ENCODE results near the gene ID3.
A peak's percentile ranks its signal among the peaks of the same experiment; 100 is the strongest.
"Not testable (repeated sequence)": the region's sequence is repeated elsewhere in the genome, so short reads cannot be mapped to it uniquely, and the experiment has no call there.

The ID3 gene

DNA sequence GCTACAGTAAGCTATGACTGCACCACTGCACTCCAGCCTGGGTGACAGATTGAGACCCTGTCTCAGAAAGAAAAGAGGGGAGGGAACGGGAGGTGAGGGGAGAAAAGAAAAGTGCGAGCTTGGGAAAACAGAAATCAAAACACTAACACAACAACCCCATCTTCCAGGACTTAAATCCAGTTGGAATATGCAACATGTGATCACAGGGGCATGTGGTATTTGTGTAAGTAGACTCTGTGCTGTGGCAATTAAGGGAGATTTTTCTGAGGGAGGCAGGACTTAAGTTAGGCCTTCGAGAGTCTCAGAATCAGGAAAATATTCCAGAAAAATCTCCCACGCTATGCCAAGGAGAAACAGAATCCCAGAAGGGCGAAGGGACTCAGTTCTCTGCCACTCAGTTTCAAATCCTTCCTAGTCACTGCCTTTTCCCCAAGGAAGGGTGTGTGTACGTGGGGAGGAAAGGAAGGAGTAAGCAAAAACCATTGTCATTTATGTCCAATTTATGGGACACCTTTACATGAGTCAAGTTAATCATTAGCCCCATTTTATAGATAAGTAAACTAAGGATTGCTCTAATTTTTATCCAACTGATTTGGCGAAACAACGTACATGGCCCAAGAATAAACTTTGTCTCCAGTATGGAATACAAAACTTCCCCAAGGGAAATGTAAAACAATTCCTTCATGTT lies 12.3 kb downstream of the ID3 start:
- no peak for DNase-seq

GRCh38 chr1:23545851-23546250 lies 13.4 kb downstream of the ID3 start:
- no peak for DNase-seq

DNA sequence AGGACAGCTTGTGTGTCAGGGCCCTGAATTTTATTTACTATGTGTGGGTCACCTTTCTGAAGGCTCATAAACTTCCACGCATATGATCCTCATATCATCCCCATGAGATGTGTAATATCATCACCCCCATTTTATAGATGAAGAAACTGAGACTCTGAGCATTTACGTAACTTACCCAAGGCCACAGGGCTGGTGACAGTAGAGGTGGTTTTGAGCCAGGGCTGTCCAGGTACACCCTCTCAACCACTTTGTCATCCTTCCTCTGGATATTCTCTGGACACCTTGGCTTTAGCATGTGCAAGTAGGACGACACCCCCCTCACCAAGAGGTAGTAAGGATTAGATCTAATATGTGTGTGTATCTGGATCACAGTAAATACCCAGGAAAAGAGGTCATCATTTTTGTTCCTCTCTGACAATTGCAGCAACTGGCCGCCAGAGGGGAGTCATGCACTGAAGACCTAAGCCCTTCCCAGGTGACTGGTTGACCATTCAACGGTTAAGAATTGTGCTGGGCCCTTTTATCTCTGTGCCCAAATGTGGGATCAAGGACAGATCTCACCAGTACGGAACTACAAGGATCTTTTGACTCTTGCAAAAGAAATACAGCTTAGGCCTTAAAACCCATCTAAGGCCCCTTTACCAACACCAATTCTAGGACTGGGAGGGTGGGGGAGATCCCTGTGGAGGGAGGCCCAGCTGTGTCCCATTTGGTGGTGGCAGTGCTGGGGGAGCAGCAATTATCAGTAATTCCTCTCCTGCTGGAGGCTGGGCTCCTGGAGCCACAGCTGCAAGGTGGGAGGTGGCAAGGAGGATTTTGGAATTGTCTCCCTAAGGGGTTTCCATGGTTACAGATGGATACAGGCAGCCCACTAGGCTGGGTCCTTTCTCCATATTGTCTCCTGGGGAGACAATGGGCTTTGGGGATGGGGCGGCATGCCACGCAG lies 14.6 kb downstream of the ID3 start:
- peak; percentile 50 to 88 for DNase-seq

- DNase-seq = no peak
Measured at GRCh38 chr1:23543707-23544443, 15.4 kb downstream of the ID3 start.

- not testable (repeated sequence) for DNase-seq
Measured at GRCh38 chr1:23542940-23543339, 16.4 kb downstream of the ID3 start.

DNA sequence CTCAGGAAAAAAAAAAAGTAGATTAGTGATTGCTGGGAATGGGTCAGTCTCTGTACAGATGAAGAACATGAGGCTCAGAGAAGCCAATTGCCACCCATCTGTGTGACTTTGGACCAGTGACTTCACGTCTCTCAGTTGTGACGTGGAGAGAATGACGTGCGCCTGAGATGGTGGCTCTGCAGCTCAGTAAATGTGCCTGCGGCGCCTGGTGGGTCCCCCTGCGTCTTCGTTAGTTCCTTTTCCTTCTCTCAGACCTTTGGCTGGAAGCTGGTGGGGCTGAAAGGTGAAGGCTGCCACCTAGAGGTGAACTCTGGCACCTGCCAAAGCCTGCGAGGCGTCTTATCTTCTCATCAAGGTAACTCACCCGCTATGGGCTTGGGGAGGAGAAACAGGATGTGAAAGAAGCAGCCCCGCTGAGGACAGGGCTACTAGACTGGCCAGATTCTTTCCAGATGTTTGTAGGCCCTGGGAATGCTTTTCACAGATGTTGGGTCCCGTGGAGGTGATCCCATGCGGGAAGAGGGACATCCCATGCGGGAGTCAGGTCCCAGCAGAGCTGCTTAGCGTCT lies 19.5 kb downstream of the ID3 start:
- peak; percentile 78 to 97 for DNase-seq

GRCh38 chr1:23537296-23537973 lies 21.9 kb downstream of the ID3 start:
- DNase-seq = peak; percentile 57 to 65

DNA sequence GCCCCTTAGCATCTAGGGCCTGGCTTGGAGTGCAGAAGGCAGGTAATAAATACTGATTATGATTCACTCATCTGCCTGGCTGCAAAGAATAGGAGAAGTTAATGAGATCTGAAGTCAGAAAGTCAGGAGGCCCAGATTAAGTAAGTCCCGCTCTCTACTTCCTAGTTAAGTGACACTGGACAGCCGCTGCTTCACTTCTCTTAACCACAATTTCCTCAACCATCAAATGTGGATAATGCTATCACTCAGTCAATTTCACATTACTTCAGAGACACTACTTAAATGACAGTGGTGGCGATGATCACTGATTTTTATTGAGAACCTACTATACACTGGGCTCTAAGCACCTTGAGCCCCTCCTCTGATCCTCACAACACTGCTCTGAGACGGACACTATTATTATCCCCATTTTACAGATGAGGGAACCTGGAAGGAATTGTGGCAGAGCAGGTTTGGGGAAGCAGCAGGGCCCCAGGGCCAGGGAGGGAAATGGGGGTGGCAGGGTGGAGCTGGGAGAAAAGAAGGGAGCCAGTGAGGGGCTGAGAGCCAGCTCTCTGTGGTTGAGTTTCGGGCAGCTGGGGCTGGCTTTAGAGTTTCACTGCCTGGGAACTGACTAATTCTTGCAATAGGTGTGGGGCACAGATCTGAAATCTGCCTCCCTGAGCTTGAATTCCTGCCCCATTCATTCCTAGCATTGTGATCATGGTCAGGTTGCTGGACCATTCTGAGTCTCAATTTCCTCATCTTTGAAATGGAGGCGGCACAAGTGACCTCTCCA lies 25.9 kb downstream of the ID3 start:
- peak; percentile 85 to 93 for DNase-seq

DNA sequence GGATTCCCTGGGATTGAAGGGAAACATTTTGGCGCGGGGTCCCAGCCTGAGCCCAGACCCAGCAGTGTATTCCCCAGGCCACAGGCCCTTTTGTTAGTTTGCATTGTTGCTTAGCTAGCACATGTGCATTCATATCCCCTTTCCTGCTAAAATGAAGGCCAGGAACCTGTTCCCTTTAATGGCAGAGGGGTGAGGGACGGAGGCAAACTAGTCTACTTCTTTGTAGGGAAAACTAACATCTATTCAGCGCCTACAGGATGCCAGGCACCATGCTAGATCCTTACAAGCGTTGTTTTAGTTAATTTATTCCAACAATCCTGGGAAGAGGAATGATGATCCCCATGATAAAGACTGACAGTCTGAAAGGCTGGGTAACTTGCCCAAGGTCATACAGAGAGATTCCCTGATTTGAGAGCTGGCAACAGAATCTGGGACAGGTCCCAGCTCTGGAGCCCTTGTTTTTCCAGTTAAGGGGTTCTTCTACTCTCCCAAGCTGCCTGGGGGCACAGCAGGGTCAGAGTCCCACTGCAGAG lies 27.7 kb downstream of the ID3 start:
- no peak for DNase-seq

- peak; percentile 76 to 87 for DNase-seq
Measured at GRCh38 chr1:23530747-23531561, 28.3 kb downstream of the ID3 start, which contains the start of gene E2F2. Gene E2F2 (minus strand): TSS chr1:23531233. CDS start chr1:23530793, 440 bp downstream.

DNA sequence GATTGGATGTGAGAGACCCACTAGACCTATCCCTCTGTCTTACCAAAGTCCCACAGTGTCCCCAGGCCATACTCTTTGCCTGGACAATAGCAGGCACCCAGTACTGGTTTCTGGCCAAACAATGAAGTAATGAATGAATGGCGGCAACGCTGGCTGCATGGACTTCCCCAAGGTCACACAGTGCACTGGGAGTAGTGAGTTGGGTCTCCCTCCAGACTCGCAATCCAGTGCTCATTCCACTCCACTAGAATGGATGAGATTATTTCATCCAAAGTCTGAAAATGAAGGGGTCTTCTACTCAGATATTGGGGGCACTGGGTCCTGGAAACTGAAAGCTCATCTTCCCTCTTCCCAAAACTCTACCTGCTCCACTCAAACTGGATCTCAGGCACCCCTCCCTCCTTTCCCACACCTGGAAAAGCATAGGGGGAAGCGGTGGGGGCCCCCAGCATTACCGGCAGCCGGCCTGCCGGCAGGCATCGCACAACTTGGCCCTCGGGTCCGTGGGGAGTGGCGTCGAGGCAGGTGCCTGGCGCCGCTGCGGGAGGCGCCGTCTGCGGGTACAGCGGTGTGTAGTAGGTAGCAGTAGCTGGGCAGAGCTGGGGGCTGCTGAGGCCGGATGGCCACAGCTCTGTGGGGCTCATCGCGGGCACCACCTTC lies 29.1 kb downstream of the ID3 start:
- DNase-seq = peak in 1 of 2 donors; percentile 41

- DNase-seq = no peak
Measured at GRCh38 chr1:23529146-23530086, 29.9 kb downstream of the ID3 start.

GRCh38 chr1:23528250-23528978 lies 30.9 kb downstream of the ID3 start:
- DNase-seq = peak; percentile 88 to 96

DNA sequence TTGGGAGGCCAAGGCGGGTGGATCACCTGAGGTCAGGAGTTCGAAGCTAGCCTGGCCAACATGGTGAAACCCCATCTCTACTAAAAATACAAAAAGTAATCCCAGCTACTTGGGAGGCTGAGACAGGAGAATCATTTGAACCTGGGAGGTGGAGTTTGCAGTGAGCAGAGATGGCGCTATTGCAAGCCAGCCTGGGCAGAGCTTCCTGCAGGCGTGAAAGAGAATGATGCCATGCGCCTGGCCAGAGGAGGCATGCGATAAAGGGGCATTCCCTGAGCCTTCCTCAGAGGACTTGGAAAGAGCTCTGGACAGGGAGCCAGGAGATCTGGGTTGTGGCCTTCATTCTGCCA lies 31.4 kb downstream of the ID3 start:
- DNase-seq = no peak

DNA sequence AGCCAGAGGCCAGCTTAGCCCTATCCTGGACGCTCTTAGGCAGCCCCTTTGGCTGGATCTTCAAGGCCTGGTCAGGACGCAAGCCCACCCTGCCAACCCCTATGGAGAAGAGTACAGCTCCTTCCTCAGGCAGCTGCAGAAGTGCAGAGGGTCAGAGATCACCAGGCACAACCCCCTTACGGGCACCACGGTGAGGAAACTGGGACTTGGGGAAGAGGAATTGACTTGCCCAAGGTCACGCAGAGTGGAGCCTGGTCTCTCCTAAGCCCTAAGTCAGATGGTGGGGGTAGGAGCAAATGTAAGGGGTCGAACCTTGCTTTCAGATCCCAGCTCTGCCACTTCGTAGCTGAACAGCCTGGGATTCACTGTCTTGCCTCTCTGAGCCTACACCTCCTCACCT lies 31.9 kb downstream of the ID3 start:
- DNase-seq = no peak

DNA sequence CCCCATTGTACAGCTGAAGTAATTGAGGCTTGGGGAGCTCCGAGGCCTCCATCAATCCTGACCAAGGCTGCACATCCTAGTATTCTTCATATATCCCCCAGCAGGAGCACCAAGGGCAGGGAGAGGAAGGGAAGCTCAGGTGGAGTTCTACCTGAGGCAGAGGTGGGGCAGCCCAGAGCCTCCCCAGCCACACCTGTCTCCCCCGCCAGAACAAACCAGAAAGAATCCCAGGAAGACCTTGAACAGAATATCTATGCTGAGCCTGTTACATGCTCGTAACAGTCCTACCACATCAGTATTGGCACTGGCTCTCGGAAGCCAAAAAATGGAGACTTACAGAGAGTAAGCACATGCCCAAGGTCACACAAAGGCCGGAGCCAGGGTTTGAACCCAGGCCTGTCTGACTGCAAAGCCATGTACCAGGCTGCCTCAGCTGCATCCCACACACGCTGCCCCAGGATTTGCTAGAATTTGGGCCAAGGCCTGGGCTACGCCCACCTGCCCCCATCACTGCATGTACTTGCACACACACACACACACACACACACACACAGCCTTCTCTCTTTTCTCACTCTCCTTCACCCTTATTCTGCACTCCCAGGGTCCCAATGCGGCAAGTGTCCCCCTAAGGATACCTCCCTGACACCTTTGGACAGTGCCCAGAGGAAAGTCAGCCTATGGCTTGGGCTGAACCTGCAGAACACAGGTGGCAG lies 32.8 kb downstream of the ID3 start:
- no peak for DNase-seq

- no peak for DNase-seq
Measured at GRCh38 chr1:23525558-23526250, 33.6 kb downstream of the ID3 start.

All from inflammatory macrophage treated with lipopolysaccharide for 1 hour (primary cell).